ENCODE results near the gene EEPD1.

DNA sequence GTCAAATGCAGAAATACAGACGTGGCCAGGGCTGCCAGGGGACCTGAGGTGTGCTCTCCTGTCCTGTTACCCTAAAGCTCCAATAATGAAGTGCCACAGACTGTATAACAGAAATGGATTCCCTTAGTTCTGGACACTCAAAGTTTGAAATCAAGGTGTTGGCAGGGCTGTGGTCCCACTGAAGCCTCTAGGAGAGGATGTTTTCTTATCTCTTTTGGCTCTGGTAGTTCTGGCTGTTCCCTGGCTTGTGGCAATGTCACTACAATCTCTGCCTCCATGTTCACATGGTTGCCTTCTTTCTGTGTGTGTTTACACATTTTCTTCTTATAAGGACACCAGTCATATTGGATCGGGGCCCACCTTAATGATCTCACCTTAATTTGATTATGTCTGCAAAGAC lies 15.3 kb upstream of the EEPD1 start:
- TF ChIP-seq POLR2A (IDR thresholded peaks at IDR 0.05; ENCODE audit: low read length) (no peak), EP300 (IDR thresholded peaks at IDR 0.05) (no peak), CTCF (IDR thresholded peaks at IDR 0.05) (no peak), RFX5 (IDR thresholded peaks at IDR 0.05) (no peak), ATOH8 (CRISPR knock-in tag; IDR thresholded peaks at IDR 0.05; ENCODE audit: low read depth) (no peak), RNF2 (IDR thresholded peaks at IDR 0.05; ENCODE audit: borderline replicate concordance, low read depth) (no peak), KDM1A (IDR thresholded peaks at IDR 0.05; ENCODE audit: low read depth) (no peak), CHD4 (IDR thresholded peaks at IDR 0.05; ENCODE audit: borderline replicate concordance) (no peak), PHF8 (IDR thresholded peaks at IDR 0.05; ENCODE audit: borderline replicate concordance, low read depth) (no peak), MAFK (IDR thresholded peaks at IDR 0.05; ENCODE audit: partially characterized antibody) (no peak)
- TF ChIP-seq, protein P1, sequence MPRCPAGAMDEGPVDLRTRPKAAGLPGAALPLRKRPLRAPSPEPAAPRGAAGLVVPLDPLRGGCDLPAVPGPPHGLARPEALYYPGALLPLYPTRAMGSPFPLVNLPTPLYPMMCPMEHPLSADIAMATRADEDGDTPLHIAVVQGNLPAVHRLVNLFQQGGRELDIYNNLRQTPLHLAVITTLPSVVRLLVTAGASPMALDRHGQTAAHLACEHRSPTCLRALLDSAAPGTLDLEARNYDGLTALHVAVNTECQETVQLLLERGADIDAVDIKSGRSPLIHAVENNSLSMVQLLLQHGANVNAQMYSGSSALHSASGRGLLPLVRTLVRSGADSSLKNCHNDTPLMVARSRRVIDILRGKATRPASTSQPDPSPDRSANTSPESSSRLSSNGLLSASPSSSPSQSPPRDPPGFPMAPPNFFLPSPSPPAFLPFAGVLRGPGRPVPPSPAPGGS (IDR thresholded peaks at IDR 0.05), result no peak
